Mesenchymal stem cell (in vitro differentiated cells and primary cell): ENCODE measurements around the gene OR5K1.

Source experiments
- DNase-seq: peaks from one replicate; pipeline ENCODE4 v3.0.0-alpha.2; 2013
- H2AFZ ChIP-seq: one replicate; pipeline ENCODE4 v1.6.1; 2013; ENCODE audit warnings: low read depth, mild to moderate bottlenecking, control low read depth, inconsistent platforms, low read length, moderate library complexity
- H2AK5ac ChIP-seq: 2 replicates; pipeline ENCODE4 v1.6.1; 2013; ENCODE audit warnings: low read length, moderate library complexity, mild to moderate bottlenecking, inconsistent platforms; ENCODE audit not compliant: severe bottlenecking
- H2BK120ac ChIP-seq: one replicate; pipeline ENCODE4 v1.6.1; 2013; ENCODE audit warnings: low read depth, mild to moderate bottlenecking, inconsistent platforms, low read length, moderate library complexity
- H2BK12ac ChIP-seq, 2 experiments: one replicate each; pipeline ENCODE4 v1.6.1; 2013; ENCODE audit warnings: inconsistent platforms in 2 of 2, low read length in 2 of 2, mild to moderate bottlenecking in 2 of 2, moderate library complexity in 2 of 2, control low read depth in 1 of 2
- H2BK15ac ChIP-seq: one replicate; pipeline ENCODE4 v1.6.1; 2013; ENCODE audit warnings: mild to moderate bottlenecking, low read depth, inconsistent platforms; ENCODE audit not compliant: poor library complexity, severe bottlenecking
- H2BK5ac ChIP-seq: 2 replicates; pipeline ENCODE4 v1.6.1; 2013; ENCODE audit warnings: low read depth, mild to moderate bottlenecking, low read length, control low read depth, inconsistent platforms; ENCODE audit not compliant: poor library complexity, severe bottlenecking
- H3K14ac ChIP-seq, 2 experiments: one replicate each; pipeline ENCODE4 v1.6.1; 2013; ENCODE audit warnings: inconsistent platforms in 2 of 2, low read length in 2 of 2, control low read depth in 1 of 2, mild to moderate bottlenecking in 1 of 2, moderate library complexity in 1 of 2
- H3K18ac ChIP-seq, 2 experiments: one replicate each; pipeline ENCODE4 v1.6.1; 2013; ENCODE audit warnings: inconsistent platforms in 2 of 2, low read length in 2 of 2, control low read depth in 1 of 2, low read depth in 1 of 2, mild to moderate bottlenecking in 1 of 2
- H3K23ac ChIP-seq, 2 experiments: one replicate each; pipeline ENCODE4 v1.6.1; 2013; ENCODE audit warnings: inconsistent platforms in 2 of 2, low read length in 2 of 2, mild to moderate bottlenecking in 2 of 2, moderate library complexity in 2 of 2, control low read depth in 1 of 2
- H3K27ac ChIP-seq: 2 replicates; pipeline ENCODE4 v1.5.1; 2013; ENCODE audit warnings: mild to moderate bottlenecking, moderate library complexity, low read length, control low read depth, inconsistent platforms; ENCODE audit not compliant: poor library complexity, severe bottlenecking
- H3K27me3 ChIP-seq, 2 experiments: 2 replicates each; pipeline versions ENCODE4 v1.6.1 to v1.7.0; 2013; ENCODE audit warnings: low read length in 2 of 2, mild to moderate bottlenecking in 2 of 2, moderate library complexity in 2 of 2, control low read depth in 1 of 2, inconsistent platforms in 1 of 2; ENCODE audit not compliant: control insufficient read depth in 1 of 2, insufficient read depth in 1 of 2
- H3K36me3 ChIP-seq, 2 experiments: 2 replicates each; pipeline versions ENCODE4 v1.6.1 to v1.7.0; 2013; ENCODE audit warnings: low read length in 2 of 2, control low read depth in 1 of 2, inconsistent platforms in 1 of 2, low read depth in 1 of 2, mild to moderate bottlenecking in 1 of 2; ENCODE audit not compliant: insufficient read depth in 2 of 2, control insufficient read depth in 1 of 2
- H3K4ac ChIP-seq, 2 experiments: one replicate each; pipeline ENCODE4 v1.6.1; 2013; ENCODE audit warnings: inconsistent platforms in 2 of 2, low read length in 2 of 2, mild to moderate bottlenecking in 2 of 2, moderate library complexity in 2 of 2, control low read depth in 1 of 2, low read depth in 1 of 2
- H3K4me1 ChIP-seq: 2 replicates; pipeline ENCODE4 v1.6.1; 2013; ENCODE audit warnings: low read depth, low read length, control low read depth; ENCODE audit not compliant: control insufficient read depth, insufficient read depth
- H3K4me2 ChIP-seq: 2 replicates; pipeline ENCODE4 v1.6.1; 2013; ENCODE audit warnings: low read length, mild to moderate bottlenecking, inconsistent platforms; ENCODE audit not compliant: poor library complexity, severe bottlenecking
- H3K4me3 ChIP-seq, 2 experiments: 2 replicates each; pipeline versions ENCODE4 v1.5.1 to v1.7.0; 2013; ENCODE audit warnings: low read length in 2 of 2, mild to moderate bottlenecking in 2 of 2, control low read depth in 1 of 2, low read depth in 1 of 2; ENCODE audit not compliant: insufficient read depth in 1 of 2
- H3K79me1 ChIP-seq: replicated peaks from 2 replicates; pipeline ENCODE4 v1.6.1; 2013; ENCODE audit warnings: mild to moderate bottlenecking, control low read depth, low read length, inconsistent platforms; ENCODE audit not compliant: poor library complexity, severe bottlenecking
- H3K9ac ChIP-seq: 2 replicates; pipeline ENCODE4 v1.7.0; 2013; ENCODE audit warnings: mild to moderate bottlenecking, low read length, moderate library complexity
- H3K9me3 ChIP-seq: 2 replicates; pipeline ENCODE4 v1.7.0; 2013; ENCODE audit warnings: mild to moderate bottlenecking, low read length; ENCODE audit not compliant: control insufficient read depth
- H4K8ac ChIP-seq: one replicate; pipeline ENCODE4 v1.6.1; 2013; ENCODE audit warnings: inconsistent platforms, mild to moderate bottlenecking, low read length, moderate library complexity
- H4K91ac ChIP-seq: one replicate; pipeline ENCODE4 v1.6.1; 2013; ENCODE audit warnings: mild to moderate bottlenecking, low read length, inconsistent platforms
- WGBS: methylation state at CpG from one replicate; pipeline ENCODE4 v1.1.7; 2013; ENCODE audit warnings: mixed read lengths; 5-methylcytosine and 5-hydroxymethylcytosine counted together

OR5K1 gene

GRCh38 chr3:98453827-98454226 lies 9.2 kb upstream of the OR5K1 start:
- no peak overlapping the region for H3K14ac ChIP-seq
- no peak overlapping the region for H3K23ac ChIP-seq
- no peak overlapping the region for H3K4me3 ChIP-seq
- H4K8ac ChIP-seq: no peak overlapping the region
- H2AK5ac ChIP-seq: no peak overlapping the region
- H3K9ac ChIP-seq: no peak overlapping the region
- no peak overlapping the region for H4K91ac ChIP-seq
- no peak overlapping the region for H3K4ac ChIP-seq
- H2BK15ac ChIP-seq: no peak overlapping the region
- no peak overlapping the region for H3K27ac ChIP-seq
- no peak overlapping the region for H2BK12ac ChIP-seq
- no peak for DNase-seq
- no peak overlapping the region for H3K4me2 ChIP-seq
- no peaks in the 10 kb centered on the region for H3K36me3 ChIP-seq
- no peaks in the 10 kb centered on the region for H3K4me1 ChIP-seq
- H2BK5ac ChIP-seq: no peak overlapping the region
- no peaks in the 10 kb centered on the region for H3K79me1 ChIP-seq
- no peak overlapping the region for H3K18ac ChIP-seq
- no peak overlapping the region for H2BK120ac ChIP-seq
- no peak overlapping the region for H2AFZ ChIP-seq
- H3K9me3 ChIP-seq: no peaks in the 10 kb centered on the region
- H3K27me3 ChIP-seq: no peaks in the 10 kb centered on the region

- no peaks in the 10 kb centered on the region for H3K4me1 ChIP-seq
- no peak overlapping the region for H2BK5ac ChIP-seq
- no peak overlapping the region for H3K14ac ChIP-seq
- H3K4me2 ChIP-seq: no peak overlapping the region
- H2BK12ac ChIP-seq: no peak overlapping the region
- H4K91ac ChIP-seq: no peak overlapping the region
- no CpG with 5 or more reads among the region's 1 CpG for WGBS
- H3K4ac ChIP-seq: no peak overlapping the region
- H3K9me3 ChIP-seq: no peaks in the 10 kb centered on the region
- H2BK120ac ChIP-seq: no peak overlapping the region
- H2AK5ac ChIP-seq: no peak overlapping the region
- H3K4me3 ChIP-seq: no peak overlapping the region
- DNase-seq: no peak
- H3K18ac ChIP-seq: no peak overlapping the region
- no peaks in the 10 kb centered on the region for H3K36me3 ChIP-seq
- H3K23ac ChIP-seq: no peak overlapping the region
- H3K27me3 ChIP-seq: no peaks in the 10 kb centered on the region
- H3K27ac ChIP-seq: no peak overlapping the region
- H4K8ac ChIP-seq: no peak overlapping the region
- H2BK15ac ChIP-seq: no peak overlapping the region
- H3K79me1 ChIP-seq: no peaks in the 10 kb centered on the region
- no peak overlapping the region for H2AFZ ChIP-seq
- no peak overlapping the region for H3K9ac ChIP-seq
Measured at GRCh38 chr3:98454929-98455328, 8.1 kb upstream of the OR5K1 start.

GRCh38 chr3:98457543-98457942 lies 5.5 kb upstream of the OR5K1 start:
- H3K9me3 ChIP-seq: peaks cover 3% of the 10 kb centered on the region
- DNase-seq: no peak
- H3K14ac ChIP-seq: no peak overlapping the region
- H3K27me3 ChIP-seq: no peaks in the 10 kb centered on the region
- no peak overlapping the region for H2BK120ac ChIP-seq
- H3K27ac ChIP-seq: no peak overlapping the region
- no peak overlapping the region for H2BK5ac ChIP-seq
- H4K91ac ChIP-seq: no peak overlapping the region
- no peak overlapping the region for H3K4ac ChIP-seq
- no peak overlapping the region for H2AFZ ChIP-seq
- no peak overlapping the region for H2BK15ac ChIP-seq
- no peak overlapping the region for H3K18ac ChIP-seq
- WGBS: 100% methylated on average over 1 of the region's 2 CpGs
- no peak overlapping the region for H2BK12ac ChIP-seq
- no peaks in the 10 kb centered on the region for H3K36me3 ChIP-seq
- H3K4me3 ChIP-seq: no peak overlapping the region
- no peak overlapping the region for H4K8ac ChIP-seq
- H3K9ac ChIP-seq: no peak overlapping the region
- H2AK5ac ChIP-seq: no peak overlapping the region
- H3K79me1 ChIP-seq: no peaks in the 10 kb centered on the region
- H3K4me1 ChIP-seq: no peaks in the 10 kb centered on the region
- H3K4me2 ChIP-seq: no peak overlapping the region
- H3K23ac ChIP-seq: no peak overlapping the region

- Histone ChIP-seq H3K9me3 (peaks cover 3% of the 10 kb centered on the region), H3K36me3 (no peaks in the 10 kb centered on the region), H3K14ac (no peak overlapping the region), H4K8ac (no peak overlapping the region), H3K4me1 (no peaks in the 10 kb centered on the region), H3K18ac (no peak overlapping the region), H3K9ac (no peak overlapping the region), H2BK12ac (no peak overlapping the region), H3K23ac (no peak overlapping the region), H3K27ac (no peak overlapping the region), H4K91ac (no peak overlapping the region), H2BK5ac (no peak overlapping the region), H2AK5ac (no peak overlapping the region), H3K4me2 (no peak overlapping the region), H3K79me1 (no peaks in the 10 kb centered on the region), H2BK120ac (no peak overlapping the region), H3K4me3 (no peak overlapping the region), H3K27me3 (no peaks in the 10 kb centered on the region), H2AFZ (no peak overlapping the region), H3K4ac (no peak overlapping the region), H2BK15ac (no peak overlapping the region)
- DNase-seq: no peak
Measured at GRCh38 chr3:98460220-98460619, 2.8 kb upstream of the OR5K1 start.
